Kidney epithelial cell (primary cell): ENCODE data around the gene INPP5A. TPM values are rescaled to one million over a fixed set of nuclear protein-coding genes. Genes with fewer than 3 reads are reported as not detected.

Experiments used
- DNase-seq: peaks from one replicate; pipeline ENCODE4 v3.0.0-alpha.2; 2010; ENCODE audit warnings: low read depth
- H3K27me3 ChIP-seq: 2 replicates; pipeline ENCODE4 v1.6.0; 2011; ENCODE audit warnings: low read length; ENCODE audit not compliant: control insufficient read depth, insufficient read depth
- H3K36me3 ChIP-seq: 2 replicates; pipeline ENCODE4 v1.5.1; 2011; ENCODE audit warnings: low read length; ENCODE audit not compliant: control insufficient read depth, insufficient read depth
- H3K4me3 ChIP-seq: 2 replicates; pipeline ENCODE4 v1.5.1; 2011; ENCODE audit warnings: low read depth, mild to moderate bottlenecking, control low read depth, low read length
- total RNA-seq: library from RNA; depleted of rRNA; stranded (reverse); fragments of >200 nt; gene quantifications from 2 replicates; pipeline ENCODE4 v1.2.3, GENCODE V29; 2015
- TF ChIP-seq, protein P1 (sequence below): IDR thresholded peaks from 2 replicates; pipeline ENCODE4 v1.5.1; 2011; ENCODE audit warnings: mild to moderate bottlenecking, moderate library complexity, low read length, control low read depth, inconsistent platforms; ENCODE audit not compliant: insufficient read depth, poor library complexity, severe bottlenecking

Gene INPP5A
- total RNA-seq, 1 donor from 2014 or later = 45.1 TPM

DNA sequence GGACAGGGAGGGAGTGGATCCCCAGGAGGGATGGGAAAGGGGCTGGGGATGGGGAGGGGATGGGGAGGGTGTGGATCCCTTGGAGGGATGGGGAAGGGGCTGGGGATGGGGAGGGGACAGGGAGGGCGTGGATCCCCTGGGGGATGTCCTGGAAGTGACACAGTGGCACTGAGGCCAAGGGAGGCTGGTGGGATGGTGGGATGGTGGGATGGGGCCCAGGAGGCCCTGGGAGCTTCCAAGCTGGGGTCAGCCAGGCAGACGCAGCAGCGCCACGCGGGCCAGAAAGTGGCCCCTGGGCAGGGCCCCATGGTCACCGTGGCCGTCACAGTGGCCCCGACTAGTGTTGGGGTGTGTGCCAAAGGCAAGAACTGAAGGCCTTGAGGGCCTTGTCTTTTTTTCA, 67.8 kb downstream of the INPP5A start:
- DNase-seq = no peak
- TF ChIP-seq, protein P1, sequence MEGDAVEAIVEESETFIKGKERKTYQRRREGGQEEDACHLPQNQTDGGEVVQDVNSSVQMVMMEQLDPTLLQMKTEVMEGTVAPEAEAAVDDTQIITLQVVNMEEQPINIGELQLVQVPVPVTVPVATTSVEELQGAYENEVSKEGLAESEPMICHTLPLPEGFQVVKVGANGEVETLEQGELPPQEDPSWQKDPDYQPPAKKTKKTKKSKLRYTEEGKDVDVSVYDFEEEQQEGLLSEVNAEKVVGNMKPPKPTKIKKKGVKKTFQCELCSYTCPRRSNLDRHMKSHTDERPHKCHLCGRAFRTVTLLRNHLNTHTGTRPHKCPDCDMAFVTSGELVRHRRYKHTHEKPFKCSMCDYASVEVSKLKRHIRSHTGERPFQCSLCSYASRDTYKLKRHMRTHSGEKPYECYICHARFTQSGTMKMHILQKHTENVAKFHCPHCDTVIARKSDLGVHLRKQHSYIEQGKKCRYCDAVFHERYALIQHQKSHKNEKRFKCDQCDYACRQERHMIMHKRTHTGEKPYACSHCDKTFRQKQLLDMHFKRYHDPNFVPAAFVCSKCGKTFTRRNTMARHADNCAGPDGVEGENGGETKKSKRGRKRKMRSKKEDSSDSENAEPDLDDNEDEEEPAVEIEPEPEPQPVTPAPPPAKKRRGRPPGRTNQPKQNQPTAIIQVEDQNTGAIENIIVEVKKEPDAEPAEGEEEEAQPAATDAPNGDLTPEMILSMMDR = no peak
- no peaks in the 10 kb centered on the region for H3K36me3 ChIP-seq
- no peak overlapping the region for H3K4me3 ChIP-seq
- H3K27me3 ChIP-seq = no peaks in the 10 kb centered on the region

DNA sequence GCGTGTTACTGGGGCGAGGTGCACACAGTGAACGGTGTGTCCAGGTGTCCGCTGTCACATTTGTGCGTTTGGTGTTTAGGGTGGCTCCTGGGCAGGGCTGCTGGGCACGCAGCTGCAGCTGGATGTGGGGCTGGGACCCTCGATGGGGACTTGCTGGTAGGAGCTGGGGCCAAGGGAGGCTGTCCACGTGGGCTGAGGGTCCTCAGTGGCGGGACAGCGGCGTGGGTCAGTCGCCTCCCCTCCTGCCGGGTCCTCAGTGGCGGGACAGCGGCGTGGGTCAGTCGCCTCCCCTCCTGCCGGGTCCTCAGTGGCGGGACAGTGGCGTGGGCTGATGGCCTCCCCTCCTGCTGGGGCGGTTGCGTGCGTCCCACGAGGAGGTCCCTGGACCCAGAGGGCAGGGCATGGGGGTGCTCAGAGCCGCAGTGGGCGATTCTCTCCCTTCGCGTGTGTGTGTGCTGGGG, 68.5 kb downstream of the INPP5A start:
- H3K27me3 ChIP-seq = no peaks in the 10 kb centered on the region
- no peak overlapping the region for H3K4me3 ChIP-seq
- H3K36me3 ChIP-seq = no peaks in the 10 kb centered on the region
- DNase-seq = no peak
- TF ChIP-seq, protein P1 = no peak

DNA sequence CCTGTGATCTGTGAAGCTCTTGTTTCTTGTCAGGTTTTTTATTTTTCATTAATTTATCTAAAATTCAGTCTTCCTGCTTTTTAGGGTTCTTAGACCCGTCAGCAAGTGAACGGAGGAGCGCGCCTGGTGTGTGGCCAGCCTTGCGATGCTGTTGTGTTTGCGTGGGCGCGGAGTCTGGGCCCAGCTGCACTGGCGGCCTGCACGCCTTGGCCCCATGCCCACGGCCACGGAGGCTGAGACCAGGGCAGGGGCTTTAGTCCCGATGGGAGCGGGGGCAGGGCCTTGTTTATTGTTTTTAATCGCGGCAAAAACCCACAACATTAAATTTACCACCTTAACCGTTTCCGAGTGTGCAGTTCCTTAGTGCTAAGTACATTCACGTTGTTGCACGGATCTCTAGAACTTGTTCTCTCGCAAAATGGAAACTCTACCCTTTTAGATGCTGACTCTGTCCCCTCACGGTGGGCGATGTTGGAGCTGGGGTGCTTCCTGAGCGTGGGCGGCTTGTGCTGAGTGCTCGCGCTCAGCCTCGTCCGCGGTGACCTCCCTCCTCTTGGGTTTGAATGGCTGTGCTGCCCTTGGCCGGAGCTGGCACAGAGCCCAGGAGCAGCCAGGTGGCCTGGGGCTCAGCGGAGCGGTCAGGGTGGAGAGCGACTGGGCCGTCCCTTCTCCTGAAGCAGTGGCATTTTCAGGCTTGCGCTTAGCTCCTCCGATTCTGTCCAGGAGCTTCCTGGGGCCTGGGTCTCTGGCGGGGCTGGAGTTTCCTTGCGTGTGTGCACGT, 69.1 kb downstream of the INPP5A start:
- TF ChIP-seq, protein P1 = no peak
- no peak for DNase-seq

DNA sequence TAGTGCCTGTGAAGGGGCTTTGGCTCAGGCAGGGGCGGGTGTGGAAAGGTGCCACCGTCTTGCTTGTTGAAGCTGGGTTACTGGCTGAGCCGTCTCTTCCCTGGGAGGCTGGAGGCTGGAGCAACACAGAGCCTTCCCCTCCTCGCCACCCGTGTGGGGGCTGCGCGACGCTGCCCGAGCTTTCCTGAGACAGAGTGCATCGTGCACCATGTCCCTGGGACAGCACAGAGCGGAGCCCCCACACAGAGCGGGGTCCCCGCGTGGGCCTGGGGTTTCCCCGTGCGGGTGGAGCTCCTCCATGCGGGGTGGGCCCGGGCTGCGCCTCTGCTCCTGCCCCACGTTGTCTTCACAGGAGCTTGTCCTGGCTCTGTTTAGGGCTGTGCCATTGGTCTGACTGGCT, 69.9 kb downstream of the INPP5A start:
- H3K4me3 ChIP-seq = no peak overlapping the region
- no peaks in the 10 kb centered on the region for H3K27me3 ChIP-seq
- no peak for DNase-seq
- TF ChIP-seq, protein P1 = no peak
- H3K36me3 ChIP-seq = no peaks in the 10 kb centered on the region

More for the DNA sequence above, 69.1 kb downstream of the INPP5A start:
- Histone ChIP-seq H3K36me3 (no peaks in the 10 kb centered on the region), H3K4me3 (no peak overlapping the region), H3K27me3 (no peaks in the 10 kb centered on the region)

DNA sequence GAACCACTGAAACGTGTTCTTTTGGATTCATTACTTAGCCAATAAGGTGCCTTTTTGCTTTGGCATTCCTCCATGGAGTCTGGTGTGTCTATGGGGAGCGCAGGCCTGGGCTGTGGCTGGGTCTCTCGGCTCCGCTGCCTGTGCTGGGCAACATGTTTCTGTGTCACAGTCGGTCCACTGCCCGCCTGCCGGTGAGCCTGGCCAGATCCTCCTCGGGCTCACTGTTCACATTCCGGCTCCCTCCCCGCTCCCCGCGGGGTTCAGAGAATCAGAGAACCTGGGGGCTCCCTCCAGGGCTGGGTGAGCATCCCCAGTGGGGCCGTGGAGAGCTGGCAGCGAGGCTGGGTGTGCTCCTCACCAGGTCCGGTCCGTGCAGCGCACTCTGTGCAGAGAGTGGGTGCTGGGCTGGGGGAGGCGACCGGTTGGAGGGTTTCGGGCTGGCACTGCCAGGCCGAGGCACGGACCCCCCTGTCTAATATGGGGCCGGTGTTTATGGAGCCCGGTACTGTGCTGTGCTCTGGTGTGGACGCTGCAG, 70.4 kb downstream of the INPP5A start:
- TF ChIP-seq, protein P1 = no peak
- no peaks in the 10 kb centered on the region for H3K36me3 ChIP-seq

More for the DNA sequence above, 70.4 kb downstream of the INPP5A start:
- no peak for DNase-seq
- no peak overlapping the region for H3K4me3 ChIP-seq
- H3K27me3 ChIP-seq = no peaks in the 10 kb centered on the region
